H1 (cell line): ENCODE results near the gene HCAR2. TPM values are rescaled to one million over a fixed set of nuclear protein-coding genes. Genes with fewer than 3 reads are reported as not detected.

Experiments
- CEBPB ChIP-seq: IDR thresholded peaks from 2 replicates; pipeline ENCODE4 v1.6.1; 2012; ENCODE audit warnings: low read depth, low read length
- EGR1 ChIP-seq: IDR thresholded peaks from 2 replicates; pipeline ENCODE4 v1.6.1; 2011; ENCODE audit warnings: low read depth, low read length, borderline replicate concordance
- RBBP5 ChIP-seq: IDR thresholded peaks from 2 replicates; pipeline ENCODE4 v1.7.1; 2012; ENCODE audit warnings: low read depth, mild to moderate bottlenecking, inconsistent platforms, low read length, moderate library complexity, borderline replicate concordance
- TAF1 ChIP-seq: IDR thresholded peaks from 2 replicates; pipeline ENCODE4 v1.6.1; 2011; ENCODE audit warnings: mild to moderate bottlenecking, low read depth, low read length
- polyA plus RNA-seq, 7 experiments: library from polyadenylated mRNA; depleted of rRNA in 3 of 7; stranded (reverse) in 5 of 7; unstranded in 2 of 7; fragments of >200 nt in 5 of 7; fragments of 200-250 nt in 2 of 7; gene quantifications; 1 replicate in 5 of 7; 2 replicates in 1 of 7; 4 replicates in 1 of 7; pipeline versions ENCODE4 v1.2.1 to v1.2.3, GENCODE V29; 2011 to 2013; ENCODE audit warnings: missing spikeins in 2 of 7, mixed read lengths in 2 of 7
- total RNA-seq: library from RNA; stranded (reverse); fragmentation: NEBNext Ultra II Directional; extraction: Animal tissue kit (Norgen Biotek cat#: 25700); gene quantifications from 2 replicates; pipeline ENCODE4 v1.2.1, GENCODE V29; 2021

The HCAR2 gene
- total and polyA plus RNA-seq, 2 of the 8 experiments (the other 6 are each of a cell fraction or from before 2014, with no cell fraction given) = not detected

DNA sequence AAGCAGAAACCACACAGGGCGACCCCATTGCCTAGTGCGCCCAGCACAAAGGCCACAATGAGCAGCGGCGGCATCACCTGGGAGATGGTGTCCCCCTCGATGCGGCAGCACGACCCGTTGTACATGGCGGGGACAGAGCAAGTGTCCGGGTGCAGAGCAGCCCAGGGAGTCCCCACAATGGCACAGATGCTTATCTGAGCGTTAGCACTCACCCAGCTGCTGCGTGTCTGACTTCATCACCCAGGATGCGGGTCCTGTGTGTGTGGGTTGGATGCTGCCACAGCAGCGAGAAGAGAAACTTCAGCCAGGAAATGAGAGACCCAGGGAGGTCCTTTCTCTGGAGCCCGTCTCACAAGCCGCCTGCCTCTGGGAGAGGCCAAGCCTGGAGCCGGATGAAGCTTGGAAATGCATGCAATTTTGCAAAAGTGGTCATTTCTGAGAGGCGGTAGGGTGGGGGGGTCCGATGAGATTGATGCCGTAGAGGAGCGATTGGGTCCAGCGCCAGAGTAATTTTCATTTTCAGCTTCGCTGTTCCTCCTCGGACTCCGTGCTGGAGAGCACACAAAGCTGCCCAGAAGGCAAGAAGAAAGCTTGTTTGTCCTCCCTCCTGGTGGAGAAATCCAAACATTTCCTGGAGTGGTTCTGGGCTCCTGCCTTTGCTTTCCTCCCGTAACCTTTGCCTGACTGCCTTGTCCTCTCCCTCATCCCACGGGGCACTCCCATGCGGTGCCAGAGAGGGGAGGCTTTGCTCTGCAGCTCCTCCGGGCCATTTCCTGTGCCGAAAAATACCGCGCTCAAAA lies 27.3 kb upstream of the HCAR2 start, which contains the start of gene HCAR1 (continued):
- TF ChIP-seq EGR1 = no peak
- no peak for TF ChIP-seq CEBPB
- no peak for TF ChIP-seq TAF1
- no peak for TF ChIP-seq RBBP5
